ENCODE results near the gene CERKL. TPM values are rescaled to one million over a fixed set of nuclear protein-coding genes. Genes with fewer than 3 reads are reported as not detected.
"Not testable (repeated sequence)": the region's sequence is repeated elsewhere in the genome, so short reads cannot be mapped to it uniquely, and the experiment has no call there.

CERKL gene
- total RNA-seq (2014; rRNA removed; shearing (Covaris generic)) = not detected in 2 replicates
- not detected in 2 replicates for polyA plus RNA-seq (2014; cell fraction: nucleus; rRNA removed)

- DNase-seq (ENCODE audit: extremely low read depth, low read depth) = peak; percentile 18
Observed at GRCh38 chr2:181656450-181657291, at the start of gene CERKL. TSS of gene CERKL (minus strand) at chr2:181657105. CDS start at chr2:181657006, 99 bp downstream.

- not testable (repeated sequence) for DNase-seq (ENCODE audit: extremely low read depth, low read depth)
Observed at GRCh38 chr2:181702519-181702918, 45.6 kb upstream of the CERKL start.

DNA sequence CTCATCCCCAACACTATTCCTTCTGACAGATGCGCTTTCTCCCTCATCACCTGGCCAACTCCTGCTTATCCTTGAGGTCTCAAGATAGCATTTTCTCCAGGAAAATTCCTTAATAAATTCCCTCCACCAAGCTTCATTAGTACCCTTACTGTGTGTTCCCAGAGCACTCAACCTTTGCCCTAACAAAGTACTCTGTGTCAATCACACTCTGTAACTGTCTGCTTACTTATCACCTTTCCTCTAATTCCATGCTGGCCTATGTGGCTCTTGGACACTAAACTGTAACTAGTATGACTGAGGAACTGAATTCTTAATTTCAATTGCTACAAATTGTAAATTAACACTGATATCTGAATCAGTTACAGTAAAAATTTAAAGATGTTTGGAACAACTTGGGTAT is 41.3 kb upstream of the CERKL start:
- no peak for DNase-seq (ENCODE audit: extremely low read depth, low read depth)

- DNase-seq (ENCODE audit: extremely low read depth, low read depth) = no peak
Observed at GRCh38 chr2:181697571-181697970, 40.7 kb upstream of the CERKL start.

GRCh38 chr2:181697126-181697525 is 40.2 kb upstream of the CERKL start:
- no peak for DNase-seq (ENCODE audit: extremely low read depth, low read depth)

- no peak for DNase-seq (ENCODE audit: extremely low read depth, low read depth)
Observed at GRCh38 chr2:181694271-181694670, 37.4 kb upstream of the CERKL start.

GRCh38 chr2:181690860-181691259 is 34.0 kb upstream of the CERKL start:
- DNase-seq (ENCODE audit: extremely low read depth, low read depth) = no peak

DNA sequence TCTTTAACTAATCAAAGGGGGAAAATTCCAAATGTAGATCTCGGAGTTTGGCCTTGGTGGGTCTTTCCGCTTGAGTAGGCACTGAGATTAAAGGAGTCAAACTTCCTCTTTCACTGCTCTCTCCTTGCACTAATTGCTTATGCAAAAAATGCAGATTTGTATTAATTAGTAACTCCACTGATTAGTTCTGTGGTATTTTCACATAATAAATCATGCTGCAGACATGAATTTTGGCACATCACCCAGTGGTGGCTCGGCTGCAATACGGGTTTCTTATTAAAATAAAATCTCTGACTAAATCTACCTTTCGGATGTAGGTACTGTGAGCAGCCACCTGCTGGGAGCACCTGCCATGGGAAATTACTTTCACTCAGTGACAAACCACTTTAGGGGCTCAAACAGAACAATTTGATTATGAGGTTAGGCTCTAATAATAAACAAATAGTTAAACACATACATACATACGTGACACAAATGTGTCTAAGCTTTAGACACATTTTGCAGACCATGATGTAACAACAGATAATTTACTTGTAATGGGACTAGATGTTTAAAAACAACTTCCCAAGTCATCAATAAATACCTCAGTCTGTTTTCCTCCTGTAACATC is 29.8 kb upstream of the CERKL start:
- DNase-seq (ENCODE audit: extremely low read depth, low read depth) = no peak

DNA sequence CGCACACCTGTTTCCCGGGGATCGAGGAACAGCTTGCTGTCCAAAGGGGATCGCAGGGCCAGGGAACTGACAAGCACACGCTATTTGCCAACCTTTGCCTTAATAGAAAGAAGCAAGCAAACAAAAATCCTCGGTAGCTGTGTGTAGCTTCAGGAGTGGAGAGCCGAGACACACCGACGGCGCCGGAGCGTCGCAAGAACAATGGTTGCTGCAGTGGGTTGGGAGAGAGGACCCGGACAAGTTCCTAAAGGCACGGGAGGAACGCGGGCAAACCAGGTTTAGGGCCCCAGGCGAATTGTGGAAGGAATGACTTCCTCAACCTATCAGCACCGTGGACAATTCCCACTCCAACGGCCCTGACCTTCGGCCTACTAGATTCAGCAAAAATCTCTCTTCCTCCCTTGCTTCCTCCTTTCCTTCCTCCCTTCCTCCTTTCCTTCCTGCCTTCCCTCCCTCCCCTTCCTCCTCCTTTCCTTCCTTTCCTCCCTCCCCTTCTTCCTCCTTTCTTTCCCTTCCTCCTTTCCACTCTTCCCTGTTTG is 28.3 kb upstream of the CERKL start:
- no peak for DNase-seq (ENCODE audit: extremely low read depth, low read depth)

DNA sequence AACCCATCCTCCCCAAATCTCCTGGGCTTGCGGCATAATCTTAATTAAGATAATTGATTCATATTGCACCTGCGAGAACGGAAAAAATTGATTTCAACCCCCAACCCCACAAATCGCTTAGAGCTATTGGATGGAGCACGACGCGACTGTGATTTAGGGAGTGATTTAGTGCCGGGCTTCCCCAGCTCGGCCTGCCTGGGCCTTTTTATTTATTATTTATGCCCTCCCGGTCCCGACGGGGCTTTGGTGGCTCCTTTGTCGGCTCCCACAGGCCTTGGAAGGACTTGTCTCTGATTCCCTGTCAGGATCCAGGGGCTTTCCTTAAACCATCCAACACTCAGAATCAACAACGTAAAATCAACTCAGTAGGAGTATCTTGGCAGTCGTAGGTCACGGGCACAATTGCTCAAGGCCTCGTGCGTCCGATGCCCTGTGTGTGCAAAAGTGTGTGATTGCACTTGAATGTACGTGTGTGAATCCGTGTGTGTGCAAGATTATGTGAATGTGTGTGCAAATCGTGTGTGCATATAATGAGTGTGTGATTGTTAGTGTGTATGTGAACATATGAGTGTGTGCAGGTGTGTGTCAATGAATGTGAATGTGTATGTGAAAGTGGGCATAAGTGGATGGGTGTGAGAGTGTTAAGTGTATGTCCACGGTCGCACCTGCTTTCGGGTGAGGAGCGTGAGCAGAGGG is 27.7 kb upstream of the CERKL start:
- no peak for DNase-seq (ENCODE audit: extremely low read depth, low read depth)

GRCh38 chr2:181683518-181684453 is 26.9 kb upstream of the CERKL start:
- no peak for DNase-seq (ENCODE audit: extremely low read depth, low read depth)

- no peak for DNase-seq (ENCODE audit: extremely low read depth, low read depth)
Observed at GRCh38 chr2:181682795-181683517, 26.1 kb upstream of the CERKL start.

GRCh38 chr2:181682026-181682789 is 25.3 kb upstream of the CERKL start:
- no peak for DNase-seq (ENCODE audit: extremely low read depth, low read depth)

GRCh38 chr2:181680937-181681811 is 24.3 kb upstream of the CERKL start:
- no peak for DNase-seq (ENCODE audit: extremely low read depth, low read depth)

DNA sequence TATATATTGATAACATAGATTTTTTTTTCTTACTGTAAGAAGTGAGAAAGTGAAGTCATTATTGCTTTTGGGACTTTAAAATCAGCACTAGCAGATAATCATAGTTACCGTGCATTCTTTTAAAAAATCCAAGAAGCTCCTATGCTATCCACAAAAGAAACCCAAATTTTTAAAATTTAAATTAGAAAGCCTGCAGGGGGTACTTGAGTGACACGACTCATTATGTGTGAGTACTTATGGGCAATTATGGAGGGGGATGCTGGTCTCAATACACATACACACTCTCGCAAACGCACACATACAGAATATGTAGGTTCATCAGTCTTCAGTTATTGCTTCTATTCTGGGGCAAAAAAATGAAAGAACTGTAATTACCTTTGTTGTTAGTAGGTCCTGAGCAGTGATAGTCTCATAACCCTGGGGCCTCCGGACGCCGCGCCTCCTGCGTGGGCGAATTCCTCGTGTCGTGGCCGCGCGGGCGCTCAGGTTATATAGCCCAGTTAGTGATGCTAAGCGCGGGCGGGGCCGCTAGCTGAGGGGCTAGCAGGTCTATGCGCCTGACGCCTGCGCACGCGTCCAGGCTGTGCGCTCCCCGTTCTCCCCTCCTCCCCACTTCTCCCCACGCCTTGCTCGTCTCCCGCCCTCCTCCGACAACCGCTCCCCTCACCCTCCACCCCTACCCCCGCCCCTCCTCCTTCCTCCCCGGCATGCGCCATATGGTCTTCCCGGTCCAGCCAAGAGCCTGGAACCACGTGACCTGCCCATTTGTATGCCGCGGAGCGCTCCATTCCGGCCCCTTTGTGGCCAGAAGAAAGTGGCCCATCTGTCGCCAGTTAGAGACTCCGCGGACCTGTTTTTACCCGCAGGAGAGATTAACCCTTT is 23.4 kb upstream of the CERKL start, which contains the start of gene NEUROD1:
TSS of gene NEUROD1 (minus strand) at position 463 of the 882 bp plus-strand sequence. CDS start 1,657 bp downstream, outside the sequence.
- DNase-seq (ENCODE audit: extremely low read depth, low read depth) = no peak

GRCh38 chr2:181679544-181679979 is 22.7 kb upstream of the CERKL start:
- no peak for DNase-seq (ENCODE audit: extremely low read depth, low read depth)

Measured in NCI-H460 (cell line).